Measurements from ENCODE around the gene EN2. TPM values are rescaled to one million over a fixed set of nuclear protein-coding genes. Genes with fewer than 3 reads are reported as not detected.

Gene EN2
- 1 to 10 TPM in 8 of 10 donors, under 1 TPM in 2; 0.67 to 2.1 (median 1.4) TPM for polyA plus RNA-seq (ENCODE audit: insufficient read length in 10 of 10)
- long read RNA-seq, donor 1, partial matches to known transcripts = 0 of 1 reads
- long read RNA-seq, donor 1, other reads (novel, unspliced or antisense) = 0 of 1 reads
- long read RNA-seq, donor 2 = 0 reads
- long read RNA-seq, donor 3 = 0 reads
- long read RNA-seq, donor 4, partial matches to known transcripts = 0 of 1 reads
- long read RNA-seq, donor 4, other reads (novel, unspliced or antisense) = 0 of 1 reads
- long read RNA-seq, donor 5 = 0 reads
- long read RNA-seq, donor 6 = 0 reads
- long read RNA-seq, donor 7 = 0 reads
- long read RNA-seq, donor 8 = 0 reads
- long read RNA-seq, donor 9, partial matches to known transcripts = 0 of 1 reads
- long read RNA-seq, donor 9, other reads (novel, unspliced or antisense) = 0 of 1 reads

- peak in 1 of 3 donors; percentile 59 for DNase-seq
Measured at GRCh38 chr7:155458111-155458877, at the start of gene EN2. EN2 (plus strand) TSS chr7:155458129; CDS start chr7:155458378, 249 bp downstream.

GRCh38 chr7:155408651-155409586 is 49.0 kb upstream of the EN2 start:
- DNase-seq = no peak

- DNase-seq = no peak
Measured at GRCh38 chr7:155409980-155410379, 47.9 kb upstream of the EN2 start.

GRCh38 chr7:155410431-155410830 is 47.5 kb upstream of the EN2 start:
- no peak for DNase-seq

- no peak for DNase-seq
Measured at GRCh38 chr7:155411718-155412415, 46.1 kb upstream of the EN2 start.

- peak in 2 of 3 donors; percentile 7 to 40 for DNase-seq
Measured at GRCh38 chr7:155412416-155413253, 45.3 kb upstream of the EN2 start.

- DNase-seq = no peak
Measured at GRCh38 chr7:155414547-155415492, 43.1 kb upstream of the EN2 start.

- no peak for DNase-seq
Measured at GRCh38 chr7:155416646-155417380, 41.1 kb upstream of the EN2 start.

GRCh38 chr7:155418304-155418703 is 39.6 kb upstream of the EN2 start:
- no peak for DNase-seq

- no peak for DNase-seq
Measured at GRCh38 chr7:155418941-155419755, 38.8 kb upstream of the EN2 start.

- no peak for DNase-seq
Measured at GRCh38 chr7:155420116-155420515, 37.8 kb upstream of the EN2 start.

- no peak for DNase-seq
Measured at GRCh38 chr7:155422151-155422550, 35.8 kb upstream of the EN2 start.

GRCh38 chr7:155422599-155423336 is 35.2 kb upstream of the EN2 start:
- no peak for DNase-seq

- DNase-seq = no peak
Measured at GRCh38 chr7:155423337-155424285, 34.3 kb upstream of the EN2 start.

GRCh38 chr7:155424301-155425010 is 33.5 kb upstream of the EN2 start:
- no peak for DNase-seq
